Heart right ventricle (tissue), 16 donors: ENCODE results near the gene SAA4. TPM values are rescaled to one million over a fixed set of nuclear protein-coding genes. Genes with fewer than 3 reads are reported as not detected.
"Not testable (repeated sequence)": the region's sequence is repeated elsewhere in the genome, so short reads cannot be mapped to it uniquely, and the experiment has no call there.

Source experiments
- ATAC-seq, 8 donors: fragments of 200-7000 bp; cut with Tn5 transposase; one replicate each; pipeline ENCODE4 v1.9.1; 2020; ENCODE audit warnings: mild to moderate bottlenecking in 8 of 8, moderate library complexity in 8 of 8, moderate number of reproducible peaks in 1 of 8
- DNase-seq, 2 donors: peaks; one replicate each; pipeline ENCODE4 v3.0.0-alpha.2; 2020
- H3K27ac ChIP-seq, 10 donors: fragments of 200-600 bp; sonication (generic) in 2 of 10; one replicate each; pipeline versions ENCODE4 v1.5.0 to v1.8.0; 2020 to 2022; ENCODE audit warnings: mild to moderate bottlenecking in 3 of 10
- H3K27me3 ChIP-seq, 7 donors: fragments of 200-600 bp; one replicate each; pipeline ENCODE4 v1.8.0; 2021 to 2022; ENCODE audit warnings: mild to moderate bottlenecking in 2 of 7
- H3K36me3 ChIP-seq, 9 donors: fragments of 200-600 bp; sonication (generic) in 1 of 9; one replicate each; pipeline versions ENCODE4 v1.5.0 to v1.8.0; 2020 to 2022; ENCODE audit warnings: mild to moderate bottlenecking in 2 of 9
- H3K4me1 ChIP-seq, 9 donors: fragments of 200-600 bp; sonication (generic) in 1 of 9; one replicate each; pipeline versions ENCODE4 v1.5.0 to v1.8.0; 2020 to 2022; ENCODE audit warnings: mild to moderate bottlenecking in 4 of 9
- H3K4me3 ChIP-seq, 10 donors: fragments of 200-600 bp; sonication (generic) in 2 of 10; one replicate each; pipeline versions ENCODE4 v1.5.0 to v1.8.0; 2020 to 2022; ENCODE audit warnings: mild to moderate bottlenecking in 7 of 10, moderate library complexity in 2 of 10
- H3K9me3 ChIP-seq, 11 donors: fragments of 200-600 bp in 10 of 11; sonication (generic) in 2 of 11; one replicate each; pipeline versions ENCODE4 v1.5.0 to v1.8.0; 2013 to 2022; ENCODE audit warnings: mild to moderate bottlenecking in 2 of 11, control low read depth in 1 of 11, moderate library complexity in 1 of 11
- WGBS, 2 donors: extraction: QIAGEN DNeasy Blood & Tissue Kit; methylation state at CpG; one replicate each; pipeline ENCODE4 v1.1.7; 2013; ENCODE audit warnings: inconsistent platforms in 1 of 2; 5-methylcytosine and 5-hydroxymethylcytosine counted together
- intact Hi-C, 10 donors: fragments of 100-400 bp; cut with DNase I; formaldehyde crosslinking; loops; one replicate each; pipeline versions ENCODE4 v1.11.1 to v1.14.2; 2022
- polyA plus RNA-seq, 2 donors: library from polyadenylated mRNA; stranded (reverse); fragments of 200-250 nt; gene quantifications; one replicate each; pipeline ENCODE4 v1.2.3, GENCODE V29; 2013
- total RNA-seq, 10 donors: library from RNA; stranded (reverse); fragmentation: NEBNext Ultra II Directional in 3 of 10; extraction: Animal tissue kit (Norgen Biotek cat#: 25700) in 3 of 10; gene quantifications; one replicate each; pipeline versions ENCODE4 v1.2.1 to v1.2.4, GENCODE V29; 2021 to 2023
- TF ChIP-seq, protein P1 (sequence below), 9 donors: fragments of 200-600 bp; sonication (generic) in 2 of 9; IDR thresholded peaks; one replicate each; pipeline versions ENCODE4 v1.5.0 to v1.8.0; 2021 to 2022; ENCODE audit warnings: antibody characterized with exemption in 9 of 9, mild to moderate bottlenecking in 5 of 9, moderate library complexity in 1 of 9
- donor health status: Arrhythmogenic right ventricular cardiomyopathy.
- donor health status: ischemic (EF 13 %, LVEDD 7.1; RV severe dilation, severe dysfunction).
- donor health status: healthy with polysubstance abuse.
- donor health status: DM: no; HTN: yes; CAD: no.
- donor health status: DM: no; HTN: no; CAD: no.
- donor health status: ischemic (EF 25% LVEDD 6.9; RV normal size, moderate dysfunction).
- donor health status: ischemic (EF 25% LVEDD 5.7; RV mildly dilated, moderate dysfunction).
- donor health status: healthy.
- donor health status: DM: yes; HTN: yes; CAD: no.
- donor health status: Ischemic cardiomyopathy.
- donor health status: ischemic (EF 35%, LVEDD 5.7; RV mildly dilated, moderate dysfunction).
- donor health status: nonischemic (EF 11% LVEDD 7.7; RV severe dilation, severe dysfunction).
- donor health status: DM: yes; HTN: yes; CAD: no.
- donor health status: PGD.
- donor health status: ischemic (EF 29% LVEDD 5.4; RV normal size, mild dysfunction).
- donor health status: nonischemic (EF 23%, LVEDD 6.1; RV moderate dilation, normal function).

Gene SAA4
- total and polyA plus RNA-seq, 12 donors = not detected

DNA sequence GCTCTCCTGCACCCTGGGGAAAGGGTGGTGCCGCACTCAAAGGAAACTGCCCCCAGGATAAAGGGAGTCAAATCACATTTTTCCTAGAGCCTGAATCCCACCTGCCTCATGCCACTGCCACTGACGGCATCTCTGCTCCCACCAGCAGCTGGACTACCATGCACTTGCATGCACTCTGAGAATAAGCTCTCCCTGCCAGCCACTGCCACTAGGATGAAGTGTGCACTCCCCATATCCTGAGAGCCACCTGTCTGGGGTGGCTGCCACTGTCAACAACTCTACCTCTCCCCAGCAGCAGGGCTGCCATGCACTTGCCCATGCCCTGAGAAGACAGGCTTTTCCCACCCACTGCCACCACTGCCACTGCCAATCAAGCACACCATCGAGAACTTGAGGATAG lies 32.4 kb downstream of the SAA4 start:
- H3K4me3 ChIP-seq = no peak overlapping the region
- H3K36me3 ChIP-seq = no peaks in the 10 kb centered on the region
- peaks cover 0 to 46% (median 30%) of the 10 kb centered on the region in 7 donors for H3K27me3 ChIP-seq
- no peak for ATAC-seq
- WGBS, 2 donors = 79 to 87% methylated on average over 3 of the region's 3 CpGs
- intact Hi-C loops = no loop called here
- H3K9me3 ChIP-seq = no peaks in the 10 kb centered on the region
- no peak for DNase-seq
- TF ChIP-seq, protein P1, sequence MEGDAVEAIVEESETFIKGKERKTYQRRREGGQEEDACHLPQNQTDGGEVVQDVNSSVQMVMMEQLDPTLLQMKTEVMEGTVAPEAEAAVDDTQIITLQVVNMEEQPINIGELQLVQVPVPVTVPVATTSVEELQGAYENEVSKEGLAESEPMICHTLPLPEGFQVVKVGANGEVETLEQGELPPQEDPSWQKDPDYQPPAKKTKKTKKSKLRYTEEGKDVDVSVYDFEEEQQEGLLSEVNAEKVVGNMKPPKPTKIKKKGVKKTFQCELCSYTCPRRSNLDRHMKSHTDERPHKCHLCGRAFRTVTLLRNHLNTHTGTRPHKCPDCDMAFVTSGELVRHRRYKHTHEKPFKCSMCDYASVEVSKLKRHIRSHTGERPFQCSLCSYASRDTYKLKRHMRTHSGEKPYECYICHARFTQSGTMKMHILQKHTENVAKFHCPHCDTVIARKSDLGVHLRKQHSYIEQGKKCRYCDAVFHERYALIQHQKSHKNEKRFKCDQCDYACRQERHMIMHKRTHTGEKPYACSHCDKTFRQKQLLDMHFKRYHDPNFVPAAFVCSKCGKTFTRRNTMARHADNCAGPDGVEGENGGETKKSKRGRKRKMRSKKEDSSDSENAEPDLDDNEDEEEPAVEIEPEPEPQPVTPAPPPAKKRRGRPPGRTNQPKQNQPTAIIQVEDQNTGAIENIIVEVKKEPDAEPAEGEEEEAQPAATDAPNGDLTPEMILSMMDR (IDR thresholded peaks at IDR 0.05) = no peak
- no peaks in the 10 kb centered on the region for H3K4me1 ChIP-seq
- H3K27ac ChIP-seq = no peak overlapping the region

DNA sequence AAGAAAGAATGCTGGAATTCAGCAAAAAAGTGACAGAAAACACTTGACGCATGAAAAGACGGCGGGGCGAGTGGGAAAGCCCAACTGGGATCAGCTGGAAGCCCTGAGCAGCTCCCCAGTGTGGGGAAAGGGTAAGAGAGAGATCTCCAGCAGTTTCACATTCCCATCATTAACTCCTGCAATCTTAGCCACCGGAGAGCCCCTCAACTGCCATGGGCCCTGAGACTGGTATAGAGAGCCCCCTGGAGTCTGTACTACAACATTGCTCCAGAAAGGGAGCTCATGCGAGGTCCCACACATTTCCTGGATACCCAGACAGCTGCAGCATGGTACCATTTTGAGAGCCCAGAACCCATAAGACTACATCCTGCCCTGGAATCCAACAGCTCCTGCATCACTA lies 32.9 kb downstream of the SAA4 start:
- Histone ChIP-seq H3K27me3 (peaks cover 0 to 41% (median 26%) of the 10 kb centered on the region in 7 donors), H3K36me3 (no peaks in the 10 kb centered on the region), H3K27ac (no peak overlapping the region), H3K4me1 (no peaks in the 10 kb centered on the region), H3K4me3 (no peak overlapping the region), H3K9me3 (no peaks in the 10 kb centered on the region)
- WGBS, 2 donors = 5 to 6% methylated on average over 6 of the region's 6 CpGs
- ATAC-seq (no peak), DNase-seq (no peak)
- intact Hi-C loops = no loop called here
- TF ChIP-seq, protein P1 (IDR thresholded peaks at IDR 0.05) = peak in 4 of 9 donors; percentile 13 to 31 (median 17)

DNA sequence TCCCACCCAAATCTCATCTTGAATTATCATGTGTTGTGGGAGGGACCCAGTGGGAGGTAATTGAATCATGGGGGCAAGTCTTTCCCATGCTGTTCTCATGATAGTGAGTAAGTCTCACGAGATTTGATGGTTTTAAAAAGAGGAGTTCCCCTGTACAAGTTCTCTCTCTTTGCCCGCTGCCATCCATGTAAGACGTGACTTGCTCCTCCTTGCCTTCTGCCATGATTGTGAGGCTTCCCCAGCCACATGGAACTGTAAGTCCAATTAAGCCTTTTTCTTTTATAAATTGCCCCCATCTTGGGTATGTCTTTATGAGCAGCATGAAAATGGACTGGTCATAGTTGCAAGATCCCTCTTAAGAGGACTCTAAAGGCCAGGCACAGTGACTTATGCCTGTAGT lies 38.9 kb downstream of the SAA4 start:
- DNase-seq, intact Hi-C loops, H3K27ac ChIP-seq, H3K9me3 ChIP-seq, H3K36me3 ChIP-seq, H3K4me1 ChIP-seq, H3K27me3 ChIP-seq, H3K4me3 ChIP-seq, ATAC-seq: not testable (repeated sequence)
- 64 to 70% methylated on average over 3 of the region's 3 CpGs for WGBS, 2 donors

DNA sequence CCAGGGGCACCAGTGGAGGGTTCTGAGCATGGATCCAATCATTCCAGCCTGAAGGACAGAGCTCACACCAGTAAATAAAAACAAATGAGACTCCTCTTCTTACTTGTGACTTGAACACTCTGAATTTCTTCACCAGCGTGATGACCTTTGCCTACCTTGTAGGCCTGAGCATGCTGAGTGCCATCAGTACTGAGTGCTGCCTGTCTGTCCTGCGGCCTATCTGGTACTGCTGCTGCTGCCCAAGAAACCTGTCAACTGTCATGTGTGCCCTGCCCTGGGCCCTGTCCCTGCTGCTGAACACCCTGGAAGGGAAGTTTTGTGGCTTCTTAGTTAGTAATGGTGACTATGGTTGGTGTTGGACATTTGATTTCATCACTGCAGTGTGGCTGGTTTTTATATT lies 40.1 kb downstream of the SAA4 start:
- no peaks in the 10 kb centered on the region for H3K9me3 ChIP-seq
- intact Hi-C loops = no loop called here
- H3K4me1 ChIP-seq = no peaks in the 10 kb centered on the region
- H3K27me3 ChIP-seq = peaks cover 0 to 12% (median 4%) of the 10 kb centered on the region in 7 donors
- H3K36me3 ChIP-seq = no peaks in the 10 kb centered on the region
- ATAC-seq (no peak), DNase-seq (no peak)
- H3K27ac ChIP-seq = no peak overlapping the region
- 89 to 91% methylated on average over 2 of the region's 2 CpGs for WGBS, 2 donors
- TF ChIP-seq, protein P1 (IDR thresholded peaks at IDR 0.05) = no peak
- H3K4me3 ChIP-seq = no peak overlapping the region

DNA sequence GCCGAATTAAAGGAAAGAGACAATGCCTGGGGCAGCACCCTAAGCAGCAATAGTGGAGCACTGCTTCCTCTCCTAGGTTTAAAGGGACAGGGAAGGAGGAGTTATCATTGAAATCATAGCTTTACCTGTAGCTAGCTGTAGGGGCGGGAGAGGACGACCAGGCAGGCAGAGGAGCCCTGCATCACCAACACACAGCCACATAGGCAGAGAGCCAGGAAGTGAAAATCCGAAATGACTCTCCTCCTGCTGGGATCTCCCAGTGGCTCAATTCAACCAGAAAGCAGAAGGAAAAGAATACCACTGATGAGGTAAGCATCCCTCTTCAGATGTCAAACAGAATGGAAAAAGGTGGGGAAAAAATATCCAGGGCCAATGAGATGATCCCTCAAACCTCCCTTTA lies 43.6 kb downstream of the SAA4 start:
- H3K27ac ChIP-seq = no peak overlapping the region
- H3K4me3 ChIP-seq = no peak overlapping the region
- intact Hi-C loops = no loop called here
- no peaks in the 10 kb centered on the region for H3K36me3 ChIP-seq
- ATAC-seq (no peak), DNase-seq (no peak)
- no peaks in the 10 kb centered on the region for H3K4me1 ChIP-seq
- no peaks in the 10 kb centered on the region for H3K9me3 ChIP-seq
- 26 to 28% methylated on average over 4 of the region's 4 CpGs for WGBS, 2 donors
- TF ChIP-seq, protein P1 (IDR thresholded peaks at IDR 0.05) = no peak
- H3K27me3 ChIP-seq = peaks cover 0 to 22% (median 7%) of the 10 kb centered on the region in 7 donors
